Tibial artery (tissue), 4 donors: ENCODE measurements around the gene PXT1.

Source experiments
- DNase-seq, 2 donors: peaks; one replicate each; pipeline ENCODE4 v3.0.0-alpha.2; 2019
- H3K27ac ChIP-seq, 2 donors: fragments of 200-600 bp; sonication (generic) in 1 of 2; 1 replicate in 1 of 2; 2 replicates in 1 of 2; pipeline ENCODE4 v1.5.1; 2018 to 2019; ENCODE audit warnings: mild to moderate bottlenecking in 1 of 2
- H3K27me3 ChIP-seq, 2 donors: fragments of 200-600 bp; sonication (generic) in 1 of 2; one replicate each; pipeline versions ENCODE4 v1.5.1 to v1.6.0; 2016 to 2019
- H3K36me3 ChIP-seq, 3 donors: fragments of 200-600 bp; sonication (generic) in 2 of 3; one replicate each; pipeline ENCODE4 v1.5.1; 2016 to 2019; ENCODE audit warnings: mild to moderate bottlenecking in 2 of 3
- H3K4me1 ChIP-seq, 4 donors: fragments of 200-600 bp; sonication (generic) in 2 of 4; 1 replicate in 3 of 4; 2 replicates in 1 of 4; pipeline ENCODE4 v1.5.1; 2016 to 2019
- H3K4me3 ChIP-seq, 2 donors: fragments of 200-600 bp; sonication (generic) in 1 of 2; 1 replicate in 1 of 2; 2 replicates in 1 of 2; pipeline ENCODE4 v1.5.1; 2018 to 2019; ENCODE audit warnings: mild to moderate bottlenecking in 2 of 2
- H3K9me3 ChIP-seq, 3 donors: fragments of 200-600 bp; sonication (generic) in 1 of 3; one replicate each; pipeline ENCODE4 v1.5.1; 2016 to 2019
- CTCF ChIP-seq, 2 experiments: fragments of 200-600 bp in 1 of 2; fragments of 450-650 bp in 1 of 2; IDR thresholded peaks; one replicate each; pipeline ENCODE4 v1.5.1; 2017 to 2019; ENCODE audit warnings: antibody characterized with exemption in 2 of 2, mild to moderate bottlenecking in 1 of 2, moderate library complexity in 1 of 2
- intact Hi-C: fragments of 100-400 bp; cut with DNase I; formaldehyde crosslinking; loops from one replicate; pipeline ENCODE4 v1.15.0; 2023; ENCODE audit warnings: low total_unique reads

Gene PXT1

GRCh38 chr6:36442671-36443470 is at the start of gene PXT1, which contains the start of gene KCTD20:
PXT1 (minus strand) TSS chr6:36442854; CDS start chr6:36426082, 16,772 bp downstream.
KCTD20 (plus strand) TSS chr6:36443000; CDS start chr6:36470098, 27,098 bp downstream.
- Histone ChIP-seq H3K4me1 (peaks cover 0 to 53% (median 24%) of the 10 kb centered on the region in 4 donors), H3K36me3 (no peaks in the 10 kb centered on the region), H3K9me3 (no peaks in the 10 kb centered on the region), H3K27ac (peak within 1 kb of the TSS; percentile 96 to 97), H3K27me3 (no peaks in the 10 kb centered on the region), H3K4me3 (peak within 1 kb of the TSS; percentile 88 to 95)
- TF ChIP-seq CTCF (IDR thresholded peaks at IDR 0.05), result peak in 1 of 2 experiments; percentile 20
- peak; percentile 82 to 91 for DNase-seq
- intact Hi-C loops, result loop anchor here (2.0 to 5.0 kb wide), 2 partner anchors 20 to 149 kb away; partner anchors contain the start of gene SRSF3

- no peak overlapping the region for H3K27ac ChIP-seq
- H3K4me1 ChIP-seq, result peaks cover 0 to 11% (median 2%) of the 10 kb centered on the region in 4 donors
- no peaks in the 10 kb centered on the region for H3K9me3 ChIP-seq
- H3K4me3 ChIP-seq, result no peak overlapping the region
- intact Hi-C loops, result no loop called here
- DNase-seq, result no peak
- TF ChIP-seq CTCF (IDR thresholded peaks at IDR 0.05), result no peak
- H3K27me3 ChIP-seq, result no peaks in the 10 kb centered on the region
- peaks cover 23 to 63% (median 36%) of the 10 kb centered on the region in 3 donors for H3K36me3 ChIP-seq
Observed at GRCh38 chr6:36492092-36492491, 49.4 kb upstream of the PXT1 start.

GRCh38 chr6:36491378-36491965 is 48.8 kb upstream of the PXT1 start:
- no peak for TF ChIP-seq CTCF (IDR thresholded peaks at IDR 0.05)
- Histone ChIP-seq H3K27ac (no peak overlapping the region), H3K4me3 (no peak overlapping the region), H3K9me3 (no peaks in the 10 kb centered on the region), H3K27me3 (no peaks in the 10 kb centered on the region), H3K36me3 (peaks cover 23 to 63% (median 36%) of the 10 kb centered on the region in 3 donors), H3K4me1 (peaks cover 0 to 11% (median 2%) of the 10 kb centered on the region in 4 donors)
- intact Hi-C loops, result no loop called here
- no peak for DNase-seq

- H3K36me3 ChIP-seq, result peaks cover 22 to 63% (median 34%) of the 10 kb centered on the region in 3 donors
- intact Hi-C loops, result no loop called here
- H3K4me1 ChIP-seq, result peaks cover 0 to 11% (median 2%) of the 10 kb centered on the region in 4 donors
- no peaks in the 10 kb centered on the region for H3K9me3 ChIP-seq
- H3K27me3 ChIP-seq, result no peaks in the 10 kb centered on the region
- no peak overlapping the region for H3K4me3 ChIP-seq
- no peak for TF ChIP-seq CTCF (IDR thresholded peaks at IDR 0.05)
- DNase-seq, result no peak
- no peak overlapping the region for H3K27ac ChIP-seq
Observed at GRCh38 chr6:36489426-36489825, 46.8 kb upstream of the PXT1 start.

- intact Hi-C loops, result no loop called here
- Histone ChIP-seq H3K36me3 (peaks cover 32 to 63% (median 33%) of the 10 kb centered on the region in 3 donors), H3K27ac (no peak overlapping the region), H3K9me3 (no peaks in the 10 kb centered on the region), H3K4me3 (no peak overlapping the region), H3K27me3 (no peaks in the 10 kb centered on the region), H3K4me1 (peaks cover 0 to 11% (median 2%) of the 10 kb centered on the region in 4 donors)
- no peak for TF ChIP-seq CTCF (IDR thresholded peaks at IDR 0.05)
- DNase-seq, result no peak
Observed at GRCh38 chr6:36488221-36488620, 45.6 kb upstream of the PXT1 start.
